ENCODE measurements around the gene HOXC4.
A peak's percentile ranks its signal among the peaks of the same experiment; 100 is the strongest.

HOXC4 gene

DNA sequence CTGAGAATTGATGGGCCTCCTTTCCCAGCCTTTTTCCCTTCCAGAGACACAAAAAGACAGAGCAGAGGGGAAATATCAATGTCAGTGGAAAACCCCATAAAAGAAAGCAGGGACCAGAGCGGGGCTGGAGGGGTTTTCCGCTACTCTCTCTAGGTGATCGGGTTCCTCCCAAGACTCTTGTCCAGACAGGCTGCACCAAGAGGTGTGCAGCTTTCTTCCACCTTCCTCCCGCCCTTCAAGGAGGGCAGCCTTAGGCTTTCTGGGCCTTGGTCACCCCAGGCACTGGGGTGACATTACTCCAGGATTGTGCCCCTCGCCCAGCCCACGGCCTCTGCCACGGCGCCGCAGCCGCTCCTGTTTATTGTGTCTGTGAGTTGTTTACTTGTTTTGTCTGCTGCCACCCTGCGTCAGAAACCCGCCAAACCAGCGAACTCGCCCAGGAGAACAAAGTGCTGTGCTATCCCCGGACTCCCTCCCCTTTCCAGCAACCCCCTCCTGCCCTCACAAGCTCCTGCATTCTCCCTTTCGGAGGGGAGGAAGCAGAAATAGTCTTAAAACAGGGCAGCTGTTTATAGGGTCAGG, 32.1 kb upstream of the HOXC4 start:
- peaks cover 63% of the 10 kb centered on the region for H3K4me1 Mint-ChIP-seq
- TF ChIP-seq, protein P1, sequence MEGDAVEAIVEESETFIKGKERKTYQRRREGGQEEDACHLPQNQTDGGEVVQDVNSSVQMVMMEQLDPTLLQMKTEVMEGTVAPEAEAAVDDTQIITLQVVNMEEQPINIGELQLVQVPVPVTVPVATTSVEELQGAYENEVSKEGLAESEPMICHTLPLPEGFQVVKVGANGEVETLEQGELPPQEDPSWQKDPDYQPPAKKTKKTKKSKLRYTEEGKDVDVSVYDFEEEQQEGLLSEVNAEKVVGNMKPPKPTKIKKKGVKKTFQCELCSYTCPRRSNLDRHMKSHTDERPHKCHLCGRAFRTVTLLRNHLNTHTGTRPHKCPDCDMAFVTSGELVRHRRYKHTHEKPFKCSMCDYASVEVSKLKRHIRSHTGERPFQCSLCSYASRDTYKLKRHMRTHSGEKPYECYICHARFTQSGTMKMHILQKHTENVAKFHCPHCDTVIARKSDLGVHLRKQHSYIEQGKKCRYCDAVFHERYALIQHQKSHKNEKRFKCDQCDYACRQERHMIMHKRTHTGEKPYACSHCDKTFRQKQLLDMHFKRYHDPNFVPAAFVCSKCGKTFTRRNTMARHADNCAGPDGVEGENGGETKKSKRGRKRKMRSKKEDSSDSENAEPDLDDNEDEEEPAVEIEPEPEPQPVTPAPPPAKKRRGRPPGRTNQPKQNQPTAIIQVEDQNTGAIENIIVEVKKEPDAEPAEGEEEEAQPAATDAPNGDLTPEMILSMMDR (IDR thresholded peaks at IDR 0.05; ENCODE audit: unreplicated experiment in 3 of 3) = no peak
- peaks cover 3% of the 10 kb centered on the region for H3K36me3 Mint-ChIP-seq (ENCODE audit: low read depth)
- H3K27me3 Mint-ChIP-seq (ENCODE audit: low read depth) = peaks cover 6% of the 10 kb centered on the region
- H3K4me3 Mint-ChIP-seq = peak overlapping the region; percentile 85 to 90 (median 89)
- H3K27ac Mint-ChIP-seq = peak overlapping the region; percentile 95 to 98 (median 97)
- no peaks in the 10 kb centered on the region for H3K9me3 Mint-ChIP-seq

DNA sequence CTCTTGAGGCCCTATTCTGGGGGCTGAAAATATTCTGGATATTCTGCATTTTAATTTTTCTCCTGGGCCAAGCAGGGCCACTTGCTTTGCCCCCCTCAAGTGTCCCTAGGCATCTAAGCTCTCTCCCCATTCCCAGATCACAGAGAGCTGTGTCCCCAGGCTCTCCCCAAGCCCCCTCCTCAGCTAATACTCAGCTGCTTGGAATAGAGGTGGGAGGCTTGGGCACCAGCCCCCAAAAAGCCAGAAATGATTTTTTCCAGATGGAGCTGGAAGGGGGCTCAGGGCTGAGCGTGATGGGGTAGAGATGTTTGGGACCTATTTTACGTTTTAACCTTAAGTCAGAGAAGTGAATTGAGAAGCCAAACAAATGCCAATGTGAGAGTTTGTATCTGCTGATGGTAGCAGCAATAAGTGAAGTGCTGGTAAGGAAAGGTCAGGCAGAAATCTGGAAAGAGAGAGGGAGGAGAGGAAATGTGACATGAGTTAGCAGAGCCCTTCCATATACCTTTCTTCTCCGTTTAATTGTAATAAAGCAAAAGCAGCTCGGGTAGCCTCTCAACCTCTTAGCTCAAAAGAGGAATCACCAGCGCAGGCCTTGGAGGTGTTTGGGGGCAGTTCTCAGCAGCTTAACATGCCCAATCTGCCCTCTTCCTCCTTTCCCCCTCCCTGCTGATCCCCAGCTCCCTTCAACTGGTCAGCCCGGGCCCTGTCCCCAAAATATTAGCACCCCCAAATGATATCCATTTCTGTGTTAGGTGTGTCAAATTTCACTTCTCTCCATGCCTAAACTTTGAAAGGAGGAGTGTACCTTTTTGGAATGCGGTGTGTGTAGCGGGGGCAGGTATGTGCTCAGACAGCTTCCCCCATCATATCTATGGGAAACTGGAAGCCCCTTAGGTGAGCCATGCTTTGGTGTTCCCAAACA, 30.4 kb upstream of the HOXC4 start:
- TF ChIP-seq, protein P1 (IDR thresholded peaks at IDR 0.05; ENCODE audit: unreplicated experiment in 3 of 3) = no peak
- H3K27me3 Mint-ChIP-seq (ENCODE audit: low read depth) = peaks cover 11% of the 10 kb centered on the region
- peaks cover 76% of the 10 kb centered on the region for H3K4me1 Mint-ChIP-seq
- peak overlapping the region; percentile 85 to 90 (median 89) for H3K4me3 Mint-ChIP-seq
- peaks cover 3% of the 10 kb centered on the region for H3K36me3 Mint-ChIP-seq (ENCODE audit: low read depth)
- no peaks in the 10 kb centered on the region for H3K9me3 Mint-ChIP-seq
- peak overlapping the region; percentile 95 to 98 (median 97) for H3K27ac Mint-ChIP-seq

DNA sequence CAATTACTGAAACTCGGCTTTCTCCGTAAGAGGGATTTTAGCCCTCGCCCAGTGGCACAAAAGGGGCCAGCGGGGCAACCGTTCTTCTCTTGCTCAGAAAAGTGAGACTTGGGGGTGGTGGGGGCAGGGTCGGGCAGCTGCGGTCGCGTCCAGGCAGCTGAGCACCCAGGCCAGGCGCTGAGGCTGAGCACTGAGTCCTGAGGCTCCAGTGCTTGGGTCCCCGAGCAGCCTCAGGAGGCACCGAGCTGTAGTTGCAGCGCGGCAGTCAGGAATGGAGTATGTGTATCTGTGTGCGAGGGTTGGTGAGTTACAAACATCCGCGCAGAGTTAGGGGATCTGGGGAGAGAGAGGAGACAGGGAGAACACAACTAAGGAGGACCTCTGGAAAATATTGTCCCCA, 29.5 kb upstream of the HOXC4 start:
- peak overlapping the region; percentile 95 to 98 (median 97) for H3K27ac Mint-ChIP-seq
- H3K4me1 Mint-ChIP-seq = peaks cover 82% of the 10 kb centered on the region
- peaks cover 3% of the 10 kb centered on the region for H3K36me3 Mint-ChIP-seq (ENCODE audit: low read depth)
- peaks cover 15% of the 10 kb centered on the region for H3K27me3 Mint-ChIP-seq (ENCODE audit: low read depth)
- TF ChIP-seq, protein P1 (IDR thresholded peaks at IDR 0.05; ENCODE audit: unreplicated experiment in 3 of 3) = no peak
- peak overlapping the region; percentile 85 to 90 (median 89) for H3K4me3 Mint-ChIP-seq
- no peaks in the 10 kb centered on the region for H3K9me3 Mint-ChIP-seq

DNA sequence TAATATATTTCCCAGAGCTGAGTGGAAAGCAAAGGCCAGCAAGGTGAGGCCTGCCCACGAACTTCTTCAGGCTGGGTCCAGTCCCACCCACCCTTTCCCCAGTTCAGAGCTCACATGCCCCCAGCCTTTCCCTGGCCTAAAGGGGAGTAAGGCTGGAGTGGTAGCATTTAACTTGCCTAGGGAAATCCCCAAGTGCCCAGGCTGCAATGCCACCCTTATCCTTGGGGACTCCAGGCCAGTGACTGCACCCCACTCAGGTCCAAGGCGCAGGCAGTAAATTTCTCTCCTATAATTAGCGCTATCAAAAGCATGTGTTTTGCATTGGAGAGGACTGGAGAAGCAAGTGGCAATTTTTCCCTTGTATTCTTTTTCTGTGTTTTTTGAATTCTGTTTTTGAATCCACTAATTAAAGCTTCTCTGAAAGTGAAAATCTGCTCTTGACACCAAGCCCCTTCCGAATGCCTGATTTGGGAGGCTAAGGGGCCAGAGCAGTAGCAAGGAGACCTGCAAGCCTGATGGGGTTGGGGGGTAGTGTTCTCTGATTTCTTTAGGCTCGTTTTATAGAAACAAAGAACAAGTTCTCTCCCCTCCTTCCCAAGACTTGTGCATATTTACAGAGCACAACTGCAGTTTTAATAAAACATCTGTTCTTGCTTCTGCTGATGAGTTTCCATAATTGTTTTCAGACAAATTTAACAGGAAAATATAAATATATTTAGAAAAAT, 28.9 kb upstream of the HOXC4 start:
- H3K4me3 Mint-ChIP-seq = peak overlapping the region; percentile 85 to 90 (median 89)

More for the DNA sequence above, 28.9 kb upstream of the HOXC4 start:
- peaks cover 88% of the 10 kb centered on the region for H3K4me1 Mint-ChIP-seq
- peaks cover 18% of the 10 kb centered on the region for H3K27me3 Mint-ChIP-seq (ENCODE audit: low read depth)
- H3K9me3 Mint-ChIP-seq = no peaks in the 10 kb centered on the region
- TF ChIP-seq, protein P1 (IDR thresholded peaks at IDR 0.05; ENCODE audit: unreplicated experiment in 3 of 3) = no peak
- H3K36me3 Mint-ChIP-seq (ENCODE audit: low read depth) = peaks cover 8% of the 10 kb centered on the region
- H3K27ac Mint-ChIP-seq = peak overlapping the region; percentile 95 to 98 (median 97)
